ENCODE measurements around the gene CSK. TPM values are rescaled to one million over a fixed set of nuclear protein-coding genes. Genes with fewer than 3 reads are reported as not detected.

Gene CSK
- total RNA-seq, 2 experiments from 2014 or later = 114 to 118 TPM

GRCh38 chr15:74835312-74835823, 53.5 kb downstream of the CSK start:
- peaks cover under 1% of the 10 kb centered on the region for H3K4me1 ChIP-seq (ENCODE audit: insufficient read depth, low read length)
- H3K4me1 Mint-ChIP-seq (ENCODE audit: low read depth) = no peaks in the 10 kb centered on the region
- ChIA-PET CTCF (interaction anchor here (0.8 to 1.7 kb wide), 3 partner anchors 66 to 115 kb away, joined by 3 to 6 read pairs (median 4); no protein-coding TSS in a partner anchor), POLR2A (no interaction called here)
- no peak overlapping the region for H3K27ac Mint-ChIP-seq
- TF ChIP-seq CTCF (IDR thresholded peaks at IDR 0.05) = peak; percentile 81
- H3K9me3 ChIP-seq (ENCODE audit: control insufficient read depth in 1 of 2, insufficient read depth in 1 of 2, low read length in 2 of 2) = no peaks in the 10 kb centered on the region
- ATAC-seq (ENCODE audit: poor library complexity) (peak; percentile 72), DNase-seq (peak in 13 of 14 experiments; percentile 19 to 64 (median 40))
- peaks cover 44% of the 10 kb centered on the region for H3K36me3 ChIP-seq (ENCODE audit: insufficient read depth, low read length)
- H3K4me3 Mint-ChIP-seq = no peak overlapping the region
- no peaks in the 10 kb centered on the region for H3K27me3 ChIP-seq (ENCODE audit: control insufficient read depth in 1 of 2, insufficient read depth in 2 of 2, low read length in 2 of 2)
- peaks cover 18% of the 10 kb centered on the region for H3K36me3 Mint-ChIP-seq (ENCODE audit: low read depth)
- H3K9me3 Mint-ChIP-seq = no peaks in the 10 kb centered on the region
- H3K4me3 ChIP-seq (ENCODE audit: low read length) = no peak overlapping the region
- H3K27me3 Mint-ChIP-seq = no peaks in the 10 kb centered on the region
- intact Hi-C loops (cut with DNase I, micrococcal nuclease) = loop anchor here in 1 of 2 experiments (5.0 to 10.0 kb wide), 2 partner anchors 33 to 201 kb away; no protein-coding TSS in a partner anchor
- no peak overlapping the region for H3K27ac ChIP-seq (ENCODE audit: low read depth in 1 of 2, low read length in 2 of 2)

- POLR2A ChIA-PET = no interaction called here
- intact Hi-C loops (cut with DNase I, micrococcal nuclease) = loop anchor here in 1 of 2 experiments (5.0 to 10.0 kb wide), 2 partner anchors 35 to 202 kb away; no protein-coding TSS in a partner anchor
- H3K27me3 ChIP-seq (ENCODE audit: control insufficient read depth in 1 of 2, insufficient read depth in 2 of 2, low read length in 2 of 2) = no peaks in the 10 kb centered on the region
Measured at GRCh38 chr15:74836846-74837245, 55.0 kb downstream of the CSK start.

GRCh38 chr15:74837482-74838136, 55.7 kb downstream of the CSK start:
- Mint-ChIP-seq H3K27me3 (no peaks in the 10 kb centered on the region), H3K36me3 (ENCODE audit: low read depth) (peaks cover 31% of the 10 kb centered on the region), H3K27ac (no peak overlapping the region), H3K4me1 (ENCODE audit: low read depth) (peaks cover 20% of the 10 kb centered on the region), H3K9me3 (no peaks in the 10 kb centered on the region), H3K4me3 (no peak overlapping the region)
- Histone ChIP-seq H3K27me3 (ENCODE audit: control insufficient read depth in 1 of 2, insufficient read depth in 2 of 2, low read length in 2 of 2) (no peaks in the 10 kb centered on the region), H3K9me3 (ENCODE audit: control insufficient read depth in 1 of 2, insufficient read depth in 1 of 2, low read length in 2 of 2) (no peaks in the 10 kb centered on the region), H3K4me1 (ENCODE audit: insufficient read depth, low read length) (peaks cover 23% of the 10 kb centered on the region), H3K4me3 (ENCODE audit: low read length) (no peak overlapping the region), H3K36me3 (ENCODE audit: insufficient read depth, low read length) (peaks cover 47% of the 10 kb centered on the region), H3K27ac (ENCODE audit: low read depth in 1 of 2, low read length in 2 of 2) (no peak overlapping the region)
- DNase-seq (peak in 1 of 14 experiments; percentile 14), ATAC-seq (ENCODE audit: poor library complexity) (no peak)
- intact Hi-C loops (cut with DNase I, micrococcal nuclease) = loop anchor here in 1 of 2 experiments (5.0 to 10.0 kb wide), 2 partner anchors 35 to 203 kb away; no protein-coding TSS in a partner anchor
- no peak for TF ChIP-seq CTCF (IDR thresholded peaks at IDR 0.05)
- ChIA-PET CTCF (interaction anchor here (1.7 kb wide), 1 partner anchor 69 kb away, joined by 6 read pairs; no protein-coding TSS in a partner anchor), POLR2A (no interaction called here)

More at GRCh38 chr15:74836846-74837245, 55.0 kb downstream of the CSK start:
- no peak for TF ChIP-seq CTCF (IDR thresholded peaks at IDR 0.05)
- Mint-ChIP-seq H3K4me3 (no peak overlapping the region), H3K4me1 (ENCODE audit: low read depth) (peaks cover 13% of the 10 kb centered on the region), H3K27me3 (no peaks in the 10 kb centered on the region), H3K27ac (no peak overlapping the region), H3K9me3 (no peaks in the 10 kb centered on the region), H3K36me3 (ENCODE audit: low read depth) (peaks cover 31% of the 10 kb centered on the region)
- Histone ChIP-seq H3K4me1 (ENCODE audit: insufficient read depth, low read length) (peaks cover 15% of the 10 kb centered on the region), H3K4me3 (ENCODE audit: low read length) (no peak overlapping the region), H3K27ac (ENCODE audit: low read depth in 1 of 2, low read length in 2 of 2) (no peak overlapping the region), H3K36me3 (ENCODE audit: insufficient read depth, low read length) (peaks cover 47% of the 10 kb centered on the region), H3K9me3 (ENCODE audit: control insufficient read depth in 1 of 2, insufficient read depth in 1 of 2, low read length in 2 of 2) (no peaks in the 10 kb centered on the region)
- CTCF ChIA-PET = interaction anchor here (1.2 to 1.7 kb wide), 2 partner anchors 65 to 68 kb away, joined by 4 to 6 read pairs; no protein-coding TSS in a partner anchor
- ATAC-seq (ENCODE audit: poor library complexity) = no peak
- DNase-seq = no peak

All from CD4-positive, alpha-beta T cell (primary cell).